Chondrocyte (in vitro differentiated cells): ENCODE data around the gene MUSK. TPM values are rescaled to one million over a fixed set of nuclear protein-coding genes. Genes with fewer than 3 reads are reported as not detected.

ENCODE experiments used
- DNase-seq: peaks from one replicate; pipeline ENCODE4 v3.0.0; 2021; ENCODE audit warnings: mixed read lengths, low spot score
- H3K27ac Mint-ChIP-seq: one replicate; pipeline ENCODE4 v1.8.0; 2021; ENCODE audit warnings: mild to moderate bottlenecking, moderate library complexity, mixed read lengths; ENCODE audit not compliant: unreplicated experiment
- H3K27me3 Mint-ChIP-seq: 2 replicates; pipeline ENCODE4 v1.8.0; 2021; ENCODE audit warnings: low read depth, mixed read lengths
- H3K36me3 Mint-ChIP-seq: 2 replicates; pipeline ENCODE4 v1.8.0; 2021; ENCODE audit warnings: low read depth, mixed read lengths
- H3K4me1 Mint-ChIP-seq: 2 replicates; pipeline ENCODE4 v1.8.0; 2021; ENCODE audit warnings: low read depth, mild to moderate bottlenecking, mixed read lengths
- H3K4me3 Mint-ChIP-seq: one replicate; pipeline ENCODE4 v1.8.0; 2021; ENCODE audit warnings: mild to moderate bottlenecking, moderate library complexity, mixed read lengths; ENCODE audit not compliant: unreplicated experiment
- H3K9me3 Mint-ChIP-seq: 2 replicates; pipeline ENCODE4 v1.8.0; 2021; ENCODE audit warnings: low read depth, mixed read lengths
- total RNA-seq: library from RNA; stranded (reverse); gene quantifications from 3 replicates; pipeline ENCODE4 v1.2.1, GENCODE V29; 2021
- TF ChIP-seq, protein P1 (sequence below): fragments of 200-600 bp; sonication (generic); IDR thresholded peaks from 2 replicates; pipeline ENCODE4 v1.5.0; 2021; ENCODE audit warnings: antibody characterized with exemption, mild to moderate bottlenecking, moderate library complexity

The MUSK gene
- total RNA-seq, 1 donor from 2014 or later: not detected

- Mint-ChIP-seq H3K4me1 (peaks cover 22% of the 10 kb centered on the region), H3K4me3 (no peak overlapping the region), H3K27ac (no peak overlapping the region), H3K27me3 (no peaks in the 10 kb centered on the region), H3K9me3 (peaks cover 3% of the 10 kb centered on the region), H3K36me3 (peaks cover 1% of the 10 kb centered on the region)
- TF ChIP-seq, protein P1, sequence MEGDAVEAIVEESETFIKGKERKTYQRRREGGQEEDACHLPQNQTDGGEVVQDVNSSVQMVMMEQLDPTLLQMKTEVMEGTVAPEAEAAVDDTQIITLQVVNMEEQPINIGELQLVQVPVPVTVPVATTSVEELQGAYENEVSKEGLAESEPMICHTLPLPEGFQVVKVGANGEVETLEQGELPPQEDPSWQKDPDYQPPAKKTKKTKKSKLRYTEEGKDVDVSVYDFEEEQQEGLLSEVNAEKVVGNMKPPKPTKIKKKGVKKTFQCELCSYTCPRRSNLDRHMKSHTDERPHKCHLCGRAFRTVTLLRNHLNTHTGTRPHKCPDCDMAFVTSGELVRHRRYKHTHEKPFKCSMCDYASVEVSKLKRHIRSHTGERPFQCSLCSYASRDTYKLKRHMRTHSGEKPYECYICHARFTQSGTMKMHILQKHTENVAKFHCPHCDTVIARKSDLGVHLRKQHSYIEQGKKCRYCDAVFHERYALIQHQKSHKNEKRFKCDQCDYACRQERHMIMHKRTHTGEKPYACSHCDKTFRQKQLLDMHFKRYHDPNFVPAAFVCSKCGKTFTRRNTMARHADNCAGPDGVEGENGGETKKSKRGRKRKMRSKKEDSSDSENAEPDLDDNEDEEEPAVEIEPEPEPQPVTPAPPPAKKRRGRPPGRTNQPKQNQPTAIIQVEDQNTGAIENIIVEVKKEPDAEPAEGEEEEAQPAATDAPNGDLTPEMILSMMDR: no peak
- no peak for DNase-seq
These were observed 107.6 kb downstream of the MUSK start for GRCh38 chr9:110776221-110776620.

GRCh38 chr9:110777196-110777875 is 108.7 kb downstream of the MUSK start:
- Mint-ChIP-seq H3K36me3 (peaks cover 1% of the 10 kb centered on the region), H3K9me3 (peaks cover 3% of the 10 kb centered on the region), H3K27me3 (no peaks in the 10 kb centered on the region), H3K4me1 (peaks cover 22% of the 10 kb centered on the region), H3K27ac (no peak overlapping the region), H3K4me3 (no peak overlapping the region)
- no peak for DNase-seq
- TF ChIP-seq, protein P1: no peak

DNA sequence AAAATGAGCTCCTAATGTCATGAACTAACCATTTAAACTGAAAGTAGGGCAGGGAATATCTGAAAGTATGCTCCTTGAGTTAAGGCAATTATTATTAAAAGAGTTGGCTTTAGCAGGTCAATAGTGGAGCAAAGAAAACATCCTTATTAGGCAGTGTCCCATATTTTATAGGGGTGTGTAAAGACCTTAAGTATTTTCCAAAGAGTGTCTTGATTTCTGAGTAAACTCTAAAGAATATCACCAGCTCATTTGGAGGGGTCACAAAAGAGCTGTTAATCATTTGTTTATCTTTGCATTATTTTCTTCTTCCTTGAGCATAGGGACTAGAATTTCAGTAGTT is 109.3 kb downstream of the MUSK start:
- Mint-ChIP-seq H3K9me3 (peaks cover 3% of the 10 kb centered on the region), H3K36me3 (peaks cover 1% of the 10 kb centered on the region), H3K4me3 (no peak overlapping the region), H3K27me3 (no peaks in the 10 kb centered on the region), H3K27ac (no peak overlapping the region), H3K4me1 (peaks cover 22% of the 10 kb centered on the region)
- DNase-seq: no peak
- TF ChIP-seq, protein P1: no peak

DNA sequence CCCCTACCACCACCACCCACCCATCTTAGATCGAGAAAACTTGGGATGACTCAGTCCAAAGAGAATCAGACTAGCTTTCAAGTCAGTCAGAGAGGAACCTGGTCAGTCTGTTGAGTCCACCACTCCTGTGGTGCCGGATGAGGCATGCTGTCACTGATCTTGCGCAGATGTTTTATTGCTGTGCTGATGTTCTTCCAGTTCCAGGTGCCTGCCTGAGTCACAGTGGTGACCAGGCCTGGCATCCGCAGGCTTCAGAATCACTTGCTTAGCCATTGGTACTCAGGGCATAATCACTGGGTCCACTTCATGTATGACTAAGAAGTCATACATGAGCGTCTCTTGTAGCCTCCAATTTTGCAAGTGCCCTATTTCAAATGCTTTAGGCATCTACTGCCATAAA is 114.1 kb downstream of the MUSK start:
- H3K4me1 Mint-ChIP-seq: peaks cover 23% of the 10 kb centered on the region
- no peaks in the 10 kb centered on the region for H3K27me3 Mint-ChIP-seq
- peaks cover 1% of the 10 kb centered on the region for H3K36me3 Mint-ChIP-seq
- H3K9me3 Mint-ChIP-seq: no peaks in the 10 kb centered on the region
- TF ChIP-seq, protein P1: no peak
- DNase-seq: no peak
- H3K27ac Mint-ChIP-seq: no peak overlapping the region
- no peak overlapping the region for H3K4me3 Mint-ChIP-seq

DNA sequence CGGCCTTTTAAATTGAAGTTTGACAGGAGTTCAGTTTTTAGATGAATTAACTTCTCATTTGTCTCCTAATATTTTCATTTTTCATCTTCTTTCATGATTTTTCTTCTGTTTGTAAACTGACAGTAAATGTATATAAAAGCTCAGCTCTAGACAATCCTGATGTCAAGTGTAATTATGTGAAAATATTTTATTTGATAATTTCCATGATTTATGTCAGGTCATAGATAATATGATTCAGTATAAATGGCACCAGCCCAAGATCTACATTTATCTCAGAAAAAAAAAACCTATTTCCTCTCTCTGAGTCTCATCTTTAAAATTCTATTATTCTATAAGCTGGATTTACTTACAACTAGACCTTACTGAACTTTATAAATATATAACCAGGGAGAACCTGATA is 115.7 kb downstream of the MUSK start:
- Mint-ChIP-seq H3K36me3 (peaks cover 1% of the 10 kb centered on the region), H3K4me3 (no peak overlapping the region), H3K27me3 (no peaks in the 10 kb centered on the region), H3K9me3 (no peaks in the 10 kb centered on the region), H3K27ac (no peak overlapping the region), H3K4me1 (peaks cover 15% of the 10 kb centered on the region)
- DNase-seq: no peak
- TF ChIP-seq, protein P1: no peak
